PC-3 (cell line): ENCODE measurements around the gene ZBTB16.

ENCODE experiments used
- CTCF ChIP-seq: fragments of 300-600 bp; sonication (generic); conservative IDR thresholded peaks from 2 replicates; pipeline ENCODE4 v1.5.1; 2017; ENCODE audit warnings: antibody characterized with exemption, low read depth, mild to moderate bottlenecking, low read length
- EZH2 ChIP-seq: fragments of 300-600 bp; sonication (generic); IDR thresholded peaks from one replicate; pipeline ENCODE4 v1.6.1; 2017; ENCODE audit warnings: antibody characterized with exemption, mild to moderate bottlenecking, low read length; ENCODE audit not compliant: unreplicated experiment

- TF ChIP-seq CTCF = no peak
- TF ChIP-seq EZH2 = no peak
These were observed 123.0 kb downstream of the ZBTB16 start for GRCh38 chr11:114182471-114183043.
